ENCODE measurements around the gene CCL13. TPM values are rescaled to one million over a fixed set of nuclear protein-coding genes. Genes with fewer than 3 reads are reported as not detected.

Gene CCL13
- polyA plus RNA-seq, 3 donors: not detected

DNA sequence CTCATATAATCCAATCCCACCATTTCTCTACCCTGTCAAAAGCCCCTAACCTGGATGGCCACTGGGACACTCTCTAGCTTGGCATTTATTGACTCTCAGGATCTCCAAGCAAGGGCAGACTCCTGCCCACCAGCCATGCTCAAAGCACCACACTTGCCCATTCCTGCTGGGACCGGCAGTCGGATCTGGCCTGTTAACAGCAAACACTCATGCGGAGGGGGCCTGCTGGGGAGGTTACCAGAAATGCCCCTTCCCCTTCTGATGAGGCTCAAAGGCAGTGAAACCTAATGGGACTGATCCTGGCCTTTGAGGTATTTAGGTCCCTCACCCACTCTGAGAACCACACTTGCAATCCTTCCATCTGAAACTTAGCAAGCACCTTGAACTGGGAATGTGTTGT is 13.3 kb downstream of the CCL13 start:
- Histone ChIP-seq H3K36me3 (replicated peaks in 1 of 2; ENCODE audit: control insufficient read depth in 1 of 2, insufficient read depth in 2 of 2, low read length in 2 of 2) (no peaks in the 10 kb centered on the region), H4K20me1 (ENCODE audit: insufficient read depth, low read length) (no peaks in the 10 kb centered on the region), H3K27me3 (ENCODE audit: control insufficient read depth in 2 of 2, insufficient read depth in 2 of 2, low read length in 2 of 2) (no peaks in the 10 kb centered on the region), H3K4me2 (replicated peaks; ENCODE audit: extremely low read depth, low read length, poor library complexity, severe bottlenecking) (peak overlapping the region; percentile 66), H3K79me2 (ENCODE audit: insufficient read depth, low read length) (no peaks in the 10 kb centered on the region), H3K27ac (ENCODE audit: low read depth in 1 of 2, low read length in 2 of 2) (peak overlapping the region; percentile 81 to 85), H2AFZ (ENCODE audit: insufficient read depth, low read depth, low read length, poor library complexity, severe bottlenecking) (peak overlapping the region; percentile 45), H3K4me3 (replicated peaks in 1 of 3; ENCODE audit: low read depth in 2 of 3, low read length in 3 of 3) (peak overlapping the region in 1 of 3 experiments; percentile 58), H3K9ac (ENCODE audit: insufficient read depth, low read length, poor library complexity, severe bottlenecking) (no peak overlapping the region), H3K9me3 (replicated peaks in 1 of 2; ENCODE audit: control insufficient read depth in 1 of 2, insufficient read depth in 1 of 2, low read length in 2 of 2) (no peaks in the 10 kb centered on the region), H3K4me1 (ENCODE audit: control insufficient read depth in 1 of 2, insufficient read depth in 2 of 2, low read length in 2 of 2) (peaks cover 77 to 81% of the 10 kb centered on the region in 2 donors)
- H3K4me1 Mint-ChIP-seq: peaks cover 5% of the 10 kb centered on the region
- H3K36me3 Mint-ChIP-seq: peaks cover 0 to 2% of the 10 kb centered on the region in 2 donors
- no peaks in the 10 kb centered on the region for H3K9me3 Mint-ChIP-seq
- DNase-seq: no peak
- TF ChIP-seq, protein P1, sequence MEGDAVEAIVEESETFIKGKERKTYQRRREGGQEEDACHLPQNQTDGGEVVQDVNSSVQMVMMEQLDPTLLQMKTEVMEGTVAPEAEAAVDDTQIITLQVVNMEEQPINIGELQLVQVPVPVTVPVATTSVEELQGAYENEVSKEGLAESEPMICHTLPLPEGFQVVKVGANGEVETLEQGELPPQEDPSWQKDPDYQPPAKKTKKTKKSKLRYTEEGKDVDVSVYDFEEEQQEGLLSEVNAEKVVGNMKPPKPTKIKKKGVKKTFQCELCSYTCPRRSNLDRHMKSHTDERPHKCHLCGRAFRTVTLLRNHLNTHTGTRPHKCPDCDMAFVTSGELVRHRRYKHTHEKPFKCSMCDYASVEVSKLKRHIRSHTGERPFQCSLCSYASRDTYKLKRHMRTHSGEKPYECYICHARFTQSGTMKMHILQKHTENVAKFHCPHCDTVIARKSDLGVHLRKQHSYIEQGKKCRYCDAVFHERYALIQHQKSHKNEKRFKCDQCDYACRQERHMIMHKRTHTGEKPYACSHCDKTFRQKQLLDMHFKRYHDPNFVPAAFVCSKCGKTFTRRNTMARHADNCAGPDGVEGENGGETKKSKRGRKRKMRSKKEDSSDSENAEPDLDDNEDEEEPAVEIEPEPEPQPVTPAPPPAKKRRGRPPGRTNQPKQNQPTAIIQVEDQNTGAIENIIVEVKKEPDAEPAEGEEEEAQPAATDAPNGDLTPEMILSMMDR (IDR thresholded peaks at IDR 0.05): no peak
- intact Hi-C loops (cut with micrococcal nuclease): loop anchor here in 1 of 2 donors (5.0 to 10.0 kb wide), 2 partner anchors 65 to 122 kb away; no protein-coding TSS in a partner anchor
- no peaks in the 10 kb centered on the region for H3K27me3 Mint-ChIP-seq (ENCODE audit: low read depth in 3 of 3)
- no peak overlapping the region for H3K27ac Mint-ChIP-seq
- 93% methylated on average over 2 of the region's 3 CpGs for WGBS (ENCODE audit: insufficient coverage)
- no peak overlapping the region for H3K4me3 Mint-ChIP-seq

DNA sequence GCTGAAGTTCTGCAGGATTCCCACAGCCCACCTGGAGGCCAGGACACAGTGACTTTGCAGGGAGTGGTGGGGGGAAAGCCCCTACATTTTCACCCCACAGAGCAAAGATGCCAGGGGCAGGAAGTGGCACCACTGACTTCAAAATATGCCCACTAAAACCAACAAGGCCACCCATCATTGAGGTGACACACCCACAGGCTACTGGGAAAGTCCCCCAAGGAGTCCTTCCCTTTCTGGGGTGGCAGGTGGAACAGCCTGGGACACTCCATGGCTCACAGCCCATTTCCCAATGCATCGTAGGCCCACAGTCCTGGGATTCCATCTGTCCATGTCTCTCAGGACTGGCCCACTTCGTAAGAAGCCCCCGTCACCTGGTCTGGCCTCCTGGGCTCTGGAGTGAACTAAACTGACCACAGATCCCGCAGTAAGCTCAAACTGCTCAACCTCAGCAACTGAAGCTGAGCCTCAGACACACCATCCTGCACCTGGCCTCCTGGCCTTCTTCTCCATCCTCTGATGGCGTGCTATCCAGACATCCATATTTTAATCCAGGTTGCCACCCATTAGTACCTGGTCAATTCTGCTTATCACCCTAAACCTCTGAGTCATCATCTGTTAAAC is 14.2 kb downstream of the CCL13 start:
- peaks cover 0 to under 1% (median 0%) of the 10 kb centered on the region in 3 donors for H3K27me3 Mint-ChIP-seq (ENCODE audit: low read depth in 3 of 3)
- peaks cover 9% of the 10 kb centered on the region for H3K4me1 Mint-ChIP-seq
- Histone ChIP-seq H3K4me3 (replicated peaks in 1 of 3; ENCODE audit: low read depth in 2 of 3, low read length in 3 of 3) (peak overlapping the region in 1 of 3 experiments; percentile 58), H3K79me2 (ENCODE audit: insufficient read depth, low read length) (no peaks in the 10 kb centered on the region), H2AFZ (ENCODE audit: insufficient read depth, low read depth, low read length, poor library complexity, severe bottlenecking) (no peak overlapping the region), H3K36me3 (replicated peaks in 1 of 2; ENCODE audit: control insufficient read depth in 1 of 2, insufficient read depth in 2 of 2, low read length in 2 of 2) (no peaks in the 10 kb centered on the region), H3K27me3 (ENCODE audit: control insufficient read depth in 2 of 2, insufficient read depth in 2 of 2, low read length in 2 of 2) (no peaks in the 10 kb centered on the region), H3K4me1 (ENCODE audit: control insufficient read depth in 1 of 2, insufficient read depth in 2 of 2, low read length in 2 of 2) (peaks cover 76 to 82% of the 10 kb centered on the region in 2 donors), H3K4me2 (replicated peaks; ENCODE audit: extremely low read depth, low read length, poor library complexity, severe bottlenecking) (peak overlapping the region; percentile 1), H4K20me1 (ENCODE audit: insufficient read depth, low read length) (no peaks in the 10 kb centered on the region), H3K9ac (ENCODE audit: insufficient read depth, low read length, poor library complexity, severe bottlenecking) (no peak overlapping the region), H3K9me3 (replicated peaks in 1 of 2; ENCODE audit: control insufficient read depth in 1 of 2, insufficient read depth in 1 of 2, low read length in 2 of 2) (no peaks in the 10 kb centered on the region), H3K27ac (ENCODE audit: low read depth in 1 of 2, low read length in 2 of 2) (peak overlapping the region; percentile 81 to 85)
- H3K4me3 Mint-ChIP-seq: peak overlapping the region in 1 of 2 donors; percentile 35
- peak in 2 of 3 donors; percentile 26 to 76 for DNase-seq
- peaks cover 0 to 2% of the 10 kb centered on the region in 2 donors for H3K36me3 Mint-ChIP-seq
- H3K27ac Mint-ChIP-seq: peak overlapping the region in 4 of 7 donors; percentile 89 to 94 (median 92)
- WGBS (ENCODE audit: insufficient coverage): 89% methylated on average over 5 of the region's 5 CpGs
- intact Hi-C loops (cut with micrococcal nuclease): no loop called here
- TF ChIP-seq, protein P1 (IDR thresholded peaks at IDR 0.05): no peak
- no peaks in the 10 kb centered on the region for H3K9me3 Mint-ChIP-seq

Measured in CD14-positive monocyte (primary cell).